Lung (tissue), 12 donors: ENCODE results near the gene CYP2R1. TPM values are rescaled to one million over a fixed set of nuclear protein-coding genes. Genes with fewer than 3 reads are reported as not detected.

Source experiments
- ATAC-seq: fragments of 200-7000 bp; cut with Tn5 transposase; one replicate; pipeline ENCODE4 v1.9.1; 2020; ENCODE audit warnings: moderate number of reproducible peaks; ENCODE audit not compliant: insufficient read depth, low FRiP score
- DNase-seq, 3 donors: peaks; one replicate each; pipeline ENCODE4 v3.0.0-alpha.2; 2013 to 2017
- H3K27ac ChIP-seq, 2 donors: one replicate each; pipeline ENCODE4 v1.5.1; 2013; ENCODE audit warnings: mild to moderate bottlenecking in 2 of 2, moderate library complexity in 2 of 2, control low read depth in 1 of 2, inconsistent platforms in 1 of 2, low read depth in 1 of 2, low read length in 1 of 2
- H3K27me3 ChIP-seq, 3 donors: one replicate each; pipeline ENCODE4 v1.5.1; 2013; ENCODE audit warnings: low read length in 2 of 3; ENCODE audit not compliant: control insufficient read depth in 3 of 3, insufficient read depth in 3 of 3
- H3K36me3 ChIP-seq, 4 donors: one replicate each; pipeline ENCODE4 v1.5.1; 2013; ENCODE audit warnings: low read length in 4 of 4, mild to moderate bottlenecking in 1 of 4, moderate library complexity in 1 of 4; ENCODE audit not compliant: control insufficient read depth in 4 of 4, insufficient read depth in 4 of 4
- H3K4me1 ChIP-seq, 5 donors: one replicate each; pipeline ENCODE4 v1.5.1; 2013; ENCODE audit warnings: low read length in 5 of 5, mild to moderate bottlenecking in 2 of 5, moderate library complexity in 1 of 5; ENCODE audit not compliant: control insufficient read depth in 5 of 5, insufficient read depth in 5 of 5
- H3K4me3 ChIP-seq: one replicate; pipeline ENCODE4 v1.5.1; 2013; ENCODE audit warnings: mild to moderate bottlenecking, control low read depth, moderate library complexity
- H3K9ac ChIP-seq, 2 donors: one replicate each; pipeline ENCODE4 v1.5.1; 2013; ENCODE audit warnings: low read length in 2 of 2, control low read depth in 1 of 2; ENCODE audit not compliant: insufficient read depth in 1 of 2
- H3K9me3 ChIP-seq, 4 donors: one replicate each; pipeline ENCODE4 v1.5.1; 2013; ENCODE audit warnings: low read length in 3 of 4, mild to moderate bottlenecking in 1 of 4, moderate library complexity in 1 of 4; ENCODE audit not compliant: control insufficient read depth in 4 of 4, insufficient read depth in 3 of 4
- WGBS, 2 donors: extraction: QIAGEN DNeasy Blood & Tissue Kit; methylation state at CpG; one replicate each; pipeline ENCODE4 v1.1.7; 2013; 5-methylcytosine and 5-hydroxymethylcytosine counted together
- polyA plus RNA-seq, 2 donors: library from polyadenylated mRNA; stranded (reverse); fragments of 200-250 nt; gene quantifications; one replicate each; pipeline ENCODE4 v1.2.1, GENCODE V29; 2013
- total RNA-seq, 2 donors: library from RNA; depleted of rRNA in 1 of 2; stranded (reverse); fragments of >200 nt in 1 of 2; gene quantifications; one replicate each; pipeline ENCODE4 v1.2.1, GENCODE V29; 2014 to 2021
- TF ChIP-seq, protein P1 (sequence below): IDR thresholded peaks from 2 replicates; pipeline ENCODE4 v1.5.1; 2012; ENCODE audit warnings: mild to moderate bottlenecking; ENCODE audit errors: control extremely low read depth, extremely low read depth
- donor health status: control.
- donor health status: control.
- donor health status: Bipolar disorder and iron deficiency.
- donor health status: healthy.
- donor health status: DM: yes; HTN: yes; CAD: no.

The CYP2R1 gene
- total and polyA plus RNA-seq, 4 donors, result 9.9 to 33.4 (median 19.2) TPM

DNA sequence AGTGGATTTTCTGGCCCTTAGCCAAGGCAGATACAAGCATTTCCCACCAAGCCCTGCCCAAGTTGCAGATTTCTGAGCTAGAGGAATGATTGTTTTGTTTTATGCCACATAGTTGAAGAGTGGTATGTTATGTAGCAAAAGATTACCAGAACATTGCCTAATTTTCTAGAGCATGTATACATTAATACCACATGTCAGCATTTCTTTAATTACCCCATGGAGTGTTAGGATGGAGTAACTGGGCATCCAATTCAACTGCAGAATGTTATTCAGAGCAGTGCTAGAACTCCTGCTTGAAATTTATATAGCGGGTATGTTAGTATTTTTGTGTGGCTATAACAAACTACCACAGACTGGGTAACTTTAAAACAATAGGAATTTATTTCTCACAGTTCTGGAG is 24.4 kb upstream of the CYP2R1 start:
- TF ChIP-seq, protein P1, sequence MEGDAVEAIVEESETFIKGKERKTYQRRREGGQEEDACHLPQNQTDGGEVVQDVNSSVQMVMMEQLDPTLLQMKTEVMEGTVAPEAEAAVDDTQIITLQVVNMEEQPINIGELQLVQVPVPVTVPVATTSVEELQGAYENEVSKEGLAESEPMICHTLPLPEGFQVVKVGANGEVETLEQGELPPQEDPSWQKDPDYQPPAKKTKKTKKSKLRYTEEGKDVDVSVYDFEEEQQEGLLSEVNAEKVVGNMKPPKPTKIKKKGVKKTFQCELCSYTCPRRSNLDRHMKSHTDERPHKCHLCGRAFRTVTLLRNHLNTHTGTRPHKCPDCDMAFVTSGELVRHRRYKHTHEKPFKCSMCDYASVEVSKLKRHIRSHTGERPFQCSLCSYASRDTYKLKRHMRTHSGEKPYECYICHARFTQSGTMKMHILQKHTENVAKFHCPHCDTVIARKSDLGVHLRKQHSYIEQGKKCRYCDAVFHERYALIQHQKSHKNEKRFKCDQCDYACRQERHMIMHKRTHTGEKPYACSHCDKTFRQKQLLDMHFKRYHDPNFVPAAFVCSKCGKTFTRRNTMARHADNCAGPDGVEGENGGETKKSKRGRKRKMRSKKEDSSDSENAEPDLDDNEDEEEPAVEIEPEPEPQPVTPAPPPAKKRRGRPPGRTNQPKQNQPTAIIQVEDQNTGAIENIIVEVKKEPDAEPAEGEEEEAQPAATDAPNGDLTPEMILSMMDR, result no peak
- 98 to 100% methylated on average over 1 of the region's 1 CpG for WGBS, 2 donors

DNA sequence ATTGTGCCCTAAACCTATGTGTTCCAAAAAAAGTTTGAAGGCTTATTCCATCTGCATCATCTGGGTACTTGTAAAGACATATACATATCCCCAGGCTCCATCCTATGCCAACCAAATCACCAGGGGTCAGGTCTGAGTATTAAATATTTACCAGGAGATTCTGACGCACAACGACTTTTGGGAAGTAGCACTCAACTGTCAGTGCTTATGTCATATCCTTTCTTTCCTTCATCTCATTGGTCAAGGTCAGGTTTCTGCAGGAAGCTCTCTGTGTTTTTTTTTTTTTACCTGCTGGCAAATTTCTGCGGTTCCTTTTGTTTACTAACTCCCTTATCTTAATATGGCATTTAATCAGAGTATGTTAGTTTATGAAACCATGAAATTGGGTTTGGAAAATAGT is 22.5 kb upstream of the CYP2R1 start:
- TF ChIP-seq, protein P1, result no peak
- Histone ChIP-seq H3K27ac (no peak overlapping the region), H3K4me1 (no peaks in the 10 kb centered on the region), H3K4me3 (no peak overlapping the region), H3K36me3 (no peaks in the 10 kb centered on the region), H3K9ac (no peak overlapping the region), H3K27me3 (peaks cover 0 to 2% (median 0%) of the 10 kb centered on the region in 3 donors), H3K9me3 (no peaks in the 10 kb centered on the region)
- whole genome bisulfite sequencing, 2 donors, result 45 to 53% methylated on average over 3 of the region's 3 CpGs
- ATAC-seq (no peak), DNase-seq (no peak)

More for the DNA sequence above, 24.4 kb upstream of the CYP2R1 start:
- Histone ChIP-seq H3K36me3 (no peaks in the 10 kb centered on the region), H3K27ac (no peak overlapping the region), H3K4me1 (no peaks in the 10 kb centered on the region), H3K9ac (no peak overlapping the region), H3K27me3 (no peaks in the 10 kb centered on the region), H3K9me3 (no peaks in the 10 kb centered on the region), H3K4me3 (no peak overlapping the region)
- DNase-seq (no peak), ATAC-seq (no peak)

DNA sequence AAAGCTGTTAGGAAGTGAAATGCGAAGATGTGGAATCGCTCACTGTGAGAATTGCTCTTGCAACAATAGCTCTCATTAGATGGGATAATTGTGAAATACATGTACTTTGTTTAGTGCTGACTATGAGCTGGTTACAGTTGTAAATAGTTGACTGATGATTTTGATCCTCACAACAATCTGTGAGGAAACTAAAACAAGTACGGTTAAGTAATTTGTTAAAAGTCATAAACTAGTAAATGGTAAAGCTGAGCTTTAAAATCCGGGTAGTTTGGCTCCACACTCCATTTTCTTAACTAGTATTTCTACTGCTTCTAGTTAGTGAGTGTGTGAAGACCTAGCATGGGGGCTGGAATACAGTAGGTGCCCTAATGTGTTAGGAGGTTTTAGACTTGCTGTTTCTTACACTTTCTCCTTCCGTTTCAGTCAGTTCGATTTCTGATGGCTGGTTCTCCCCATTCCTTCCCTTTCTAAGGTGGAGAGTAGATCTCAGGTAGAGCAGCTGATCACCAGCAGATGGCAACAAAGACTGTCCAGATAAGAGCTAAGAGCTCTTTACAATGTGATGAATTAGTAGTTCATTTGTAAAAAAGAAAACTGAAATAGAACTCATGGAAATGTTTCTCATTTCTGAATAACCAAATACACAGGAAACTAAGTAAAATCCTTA is 16.3 kb upstream of the CYP2R1 start:
- H3K36me3 ChIP-seq, result no peaks in the 10 kb centered on the region
- 35 to 40% methylated on average over 6 of the region's 6 CpGs for WGBS, 2 donors
- H3K9ac ChIP-seq, result no peak overlapping the region
- TF ChIP-seq, protein P1, result peak; percentile 50
- H3K4me1 ChIP-seq, result peaks cover 0 to 4% (median 3%) of the 10 kb centered on the region in 5 donors
- no peaks in the 10 kb centered on the region for H3K9me3 ChIP-seq
- H3K4me3 ChIP-seq, result no peak overlapping the region
- no peak overlapping the region for H3K27ac ChIP-seq
- no peak for ATAC-seq
- peak; percentile 28 to 67 (median 61) for DNase-seq
- peaks cover 0 to 2% (median 0%) of the 10 kb centered on the region in 3 donors for H3K27me3 ChIP-seq
